ENCODE measurements around the gene ETNK1. TPM values are rescaled to one million over a fixed set of nuclear protein-coding genes. Genes with fewer than 3 reads are reported as not detected.
"Not testable (repeated sequence)": the region's sequence is repeated elsewhere in the genome, so short reads cannot be mapped to it uniquely, and the experiment has no call there.

Gene ETNK1
- total RNA-seq, 1 donor from 2014 or later: 24.0 TPM

GRCh38 chr12:22600181-22600580, 24.8 kb upstream of the ETNK1 start:
- H3K27me3 ChIP-seq (ENCODE audit: control insufficient read depth in 3 of 3, insufficient read depth in 3 of 3, low read length in 3 of 3): no peaks in the 10 kb centered on the region
- no peaks in the 10 kb centered on the region for H3K36me3 ChIP-seq (ENCODE audit: control insufficient read depth in 3 of 3, insufficient read depth in 3 of 3, low read length in 3 of 3)
- no peak overlapping the region for H3K4me3 ChIP-seq (ENCODE audit: low read length in 3 of 3)
- no peaks in the 10 kb centered on the region for H3K4me1 ChIP-seq (ENCODE audit: control insufficient read depth in 3 of 3, insufficient read depth in 3 of 3, low read length in 3 of 3)
- no peak overlapping the region for H3K9ac ChIP-seq (ENCODE audit: low read depth in 1 of 3, low read length in 3 of 3)
- no peaks in the 10 kb centered on the region for H3K9me3 ChIP-seq (ENCODE audit: control insufficient read depth in 3 of 3, low read length in 3 of 3)
- H3K27ac ChIP-seq (ENCODE audit: low read depth, low read length): no peak overlapping the region

GRCh38 chr12:22609501-22609900, 15.5 kb upstream of the ETNK1 start:
- no peak overlapping the region for H3K4me3 ChIP-seq (ENCODE audit: low read length in 3 of 3)
- no peaks in the 10 kb centered on the region for H3K4me1 ChIP-seq (ENCODE audit: control insufficient read depth in 3 of 3, insufficient read depth in 3 of 3, low read length in 3 of 3)
- no peaks in the 10 kb centered on the region for H3K36me3 ChIP-seq (ENCODE audit: control insufficient read depth in 3 of 3, insufficient read depth in 3 of 3, low read length in 3 of 3)
- H3K9me3 ChIP-seq (ENCODE audit: control insufficient read depth in 3 of 3, low read length in 3 of 3): no peaks in the 10 kb centered on the region
- no peaks in the 10 kb centered on the region for H3K27me3 ChIP-seq (ENCODE audit: control insufficient read depth in 3 of 3, insufficient read depth in 3 of 3, low read length in 3 of 3)
- no peak overlapping the region for H3K9ac ChIP-seq (ENCODE audit: low read depth in 1 of 3, low read length in 3 of 3)
- no peak overlapping the region for H3K27ac ChIP-seq (ENCODE audit: low read depth, low read length)

- H3K27ac ChIP-seq (ENCODE audit: low read depth, low read length): no peak overlapping the region
- no peaks in the 10 kb centered on the region for H3K36me3 ChIP-seq (ENCODE audit: control insufficient read depth in 3 of 3, insufficient read depth in 3 of 3, low read length in 3 of 3)
- H3K9ac ChIP-seq (ENCODE audit: low read depth in 1 of 3, low read length in 3 of 3): no peak overlapping the region
- no peaks in the 10 kb centered on the region for H3K4me1 ChIP-seq (ENCODE audit: control insufficient read depth in 3 of 3, insufficient read depth in 3 of 3, low read length in 3 of 3)
- no peaks in the 10 kb centered on the region for H3K27me3 ChIP-seq (ENCODE audit: control insufficient read depth in 3 of 3, insufficient read depth in 3 of 3, low read length in 3 of 3)
- H3K9me3 ChIP-seq (ENCODE audit: control insufficient read depth in 3 of 3, low read length in 3 of 3): no peaks in the 10 kb centered on the region
- no peak overlapping the region for H3K4me3 ChIP-seq (ENCODE audit: low read length in 3 of 3)
Observed at GRCh38 chr12:22610131-22610530, 14.8 kb upstream of the ETNK1 start.

- not testable (repeated sequence) for H3K27ac ChIP-seq (ENCODE audit: low read depth, low read length); H3K9ac ChIP-seq (ENCODE audit: low read depth in 1 of 3, low read length in 3 of 3); H3K4me3 ChIP-seq (ENCODE audit: low read length in 3 of 3); H3K27me3 ChIP-seq (ENCODE audit: control insufficient read depth in 3 of 3, insufficient read depth in 3 of 3, low read length in 3 of 3); H3K36me3 ChIP-seq (ENCODE audit: control insufficient read depth in 3 of 3, insufficient read depth in 3 of 3, low read length in 3 of 3); H3K4me1 ChIP-seq (ENCODE audit: control insufficient read depth in 3 of 3, insufficient read depth in 3 of 3, low read length in 3 of 3); H3K9me3 ChIP-seq (ENCODE audit: control insufficient read depth in 3 of 3, low read length in 3 of 3)
Observed at GRCh38 chr12:22612822-22613221, 12.1 kb upstream of the ETNK1 start.

- H3K9me3 ChIP-seq (ENCODE audit: control insufficient read depth in 3 of 3, low read length in 3 of 3): no peaks in the 10 kb centered on the region
- H3K27ac ChIP-seq (ENCODE audit: low read depth, low read length): no peak overlapping the region
- H3K4me3 ChIP-seq (ENCODE audit: low read length in 3 of 3): no peak overlapping the region
- H3K27me3 ChIP-seq (ENCODE audit: control insufficient read depth in 3 of 3, insufficient read depth in 3 of 3, low read length in 3 of 3): no peaks in the 10 kb centered on the region
- no peaks in the 10 kb centered on the region for H3K36me3 ChIP-seq (ENCODE audit: control insufficient read depth in 3 of 3, insufficient read depth in 3 of 3, low read length in 3 of 3)
- H3K4me1 ChIP-seq (ENCODE audit: control insufficient read depth in 3 of 3, insufficient read depth in 3 of 3, low read length in 3 of 3): no peaks in the 10 kb centered on the region
- no peak overlapping the region for H3K9ac ChIP-seq (ENCODE audit: low read depth in 1 of 3, low read length in 3 of 3)
Observed at GRCh38 chr12:22615963-22616501, 8.9 kb upstream of the ETNK1 start.

GRCh38 chr12:22617630-22618029, 7.3 kb upstream of the ETNK1 start:
- H3K9ac ChIP-seq (ENCODE audit: low read depth in 1 of 3, low read length in 3 of 3): no peak overlapping the region
- no peaks in the 10 kb centered on the region for H3K36me3 ChIP-seq (ENCODE audit: control insufficient read depth in 3 of 3, insufficient read depth in 3 of 3, low read length in 3 of 3)
- H3K27ac ChIP-seq (ENCODE audit: low read depth, low read length): no peak overlapping the region
- no peaks in the 10 kb centered on the region for H3K27me3 ChIP-seq (ENCODE audit: control insufficient read depth in 3 of 3, insufficient read depth in 3 of 3, low read length in 3 of 3)
- no peaks in the 10 kb centered on the region for H3K4me1 ChIP-seq (ENCODE audit: control insufficient read depth in 3 of 3, insufficient read depth in 3 of 3, low read length in 3 of 3)
- H3K9me3 ChIP-seq (ENCODE audit: control insufficient read depth in 3 of 3, low read length in 3 of 3): no peaks in the 10 kb centered on the region
- no peak overlapping the region for H3K4me3 ChIP-seq (ENCODE audit: low read length in 3 of 3)

GRCh38 chr12:22624548-22624869, 462 bp upstream of the ETNK1 start:
- peaks cover 7 to 20% (median 19%) of the 10 kb centered on the region in 3 donors for H3K4me1 ChIP-seq (ENCODE audit: control insufficient read depth in 3 of 3, insufficient read depth in 3 of 3, low read length in 3 of 3)

GRCh38 chr12:22625762-22626294, 857 bp downstream of the ETNK1 start:
- Histone ChIP-seq H3K4me1 (ENCODE audit: control insufficient read depth in 3 of 3, insufficient read depth in 3 of 3, low read length in 3 of 3) (peaks cover 7 to 20% (median 19%) of the 10 kb centered on the region in 3 donors), H3K4me3 (ENCODE audit: low read length in 3 of 3) (peak overlapping the region; percentile 84 to 95 (median 93)), H3K9ac (ENCODE audit: low read depth in 1 of 3, low read length in 3 of 3) (peak overlapping the region; percentile 92 to 96 (median 94)), H3K9me3 (ENCODE audit: control insufficient read depth in 3 of 3, low read length in 3 of 3) (no peaks in the 10 kb centered on the region), H3K36me3 (ENCODE audit: control insufficient read depth in 3 of 3, insufficient read depth in 3 of 3, low read length in 3 of 3) (no peaks in the 10 kb centered on the region), H3K27ac (ENCODE audit: low read depth, low read length) (peak overlapping the region; percentile 90), H3K27me3 (ENCODE audit: control insufficient read depth in 3 of 3, insufficient read depth in 3 of 3, low read length in 3 of 3) (no peaks in the 10 kb centered on the region)

More at GRCh38 chr12:22624548-22624869, 462 bp upstream of the ETNK1 start:
- Histone ChIP-seq H3K9ac (ENCODE audit: low read depth in 1 of 3, low read length in 3 of 3) (peak overlapping the region; percentile 82 to 96 (median 92)), H3K4me3 (ENCODE audit: low read length in 3 of 3) (peak overlapping the region; percentile 84 to 95 (median 93)), H3K27me3 (ENCODE audit: control insufficient read depth in 3 of 3, insufficient read depth in 3 of 3, low read length in 3 of 3) (no peaks in the 10 kb centered on the region), H3K9me3 (ENCODE audit: control insufficient read depth in 3 of 3, low read length in 3 of 3) (no peaks in the 10 kb centered on the region), H3K36me3 (ENCODE audit: control insufficient read depth in 3 of 3, insufficient read depth in 3 of 3, low read length in 3 of 3) (no peaks in the 10 kb centered on the region), H3K27ac (ENCODE audit: low read depth, low read length) (peak overlapping the region; percentile 90)

GRCh38 chr12:22626406-22626805, 1.4 kb downstream of the ETNK1 start:
- Histone ChIP-seq H3K36me3 (ENCODE audit: control insufficient read depth in 3 of 3, insufficient read depth in 3 of 3, low read length in 3 of 3) (no peaks in the 10 kb centered on the region), H3K27ac (ENCODE audit: low read depth, low read length) (peak overlapping the region; percentile 90), H3K4me3 (ENCODE audit: low read length in 3 of 3) (peak overlapping the region; percentile 84 to 95 (median 93)), H3K9me3 (ENCODE audit: control insufficient read depth in 3 of 3, low read length in 3 of 3) (no peaks in the 10 kb centered on the region), H3K27me3 (ENCODE audit: control insufficient read depth in 3 of 3, insufficient read depth in 3 of 3, low read length in 3 of 3) (no peaks in the 10 kb centered on the region), H3K9ac (ENCODE audit: low read depth in 1 of 3, low read length in 3 of 3) (peak overlapping the region; percentile 92 to 96 (median 94)), H3K4me1 (ENCODE audit: control insufficient read depth in 3 of 3, insufficient read depth in 3 of 3, low read length in 3 of 3) (peaks cover 7 to 20% (median 19%) of the 10 kb centered on the region in 3 donors)

GRCh38 chr12:22627371-22627770, 2.4 kb downstream of the ETNK1 start:
- Histone ChIP-seq H3K4me3 (ENCODE audit: low read length in 3 of 3) (peak overlapping the region in 1 of 3 donors; percentile 95), H3K9me3 (ENCODE audit: control insufficient read depth in 3 of 3, low read length in 3 of 3) (no peaks in the 10 kb centered on the region), H3K27ac (ENCODE audit: low read depth, low read length) (no peak overlapping the region), H3K36me3 (ENCODE audit: control insufficient read depth in 3 of 3, insufficient read depth in 3 of 3, low read length in 3 of 3) (no peaks in the 10 kb centered on the region), H3K4me1 (ENCODE audit: control insufficient read depth in 3 of 3, insufficient read depth in 3 of 3, low read length in 3 of 3) (peaks cover 7 to 20% (median 19%) of the 10 kb centered on the region in 3 donors), H3K9ac (ENCODE audit: low read depth in 1 of 3, low read length in 3 of 3) (peak overlapping the region in 2 of 3 donors; percentile 59 to 96), H3K27me3 (ENCODE audit: control insufficient read depth in 3 of 3, insufficient read depth in 3 of 3, low read length in 3 of 3) (no peaks in the 10 kb centered on the region)

Data from skeletal muscle tissue (tissue), 4 donors.